NCI-H446 treated with DMSO at 0.1 percent for 48 hours (cell line): ENCODE measurements around the gene AGBL4.
"Not testable (repeated sequence)": the region's sequence is repeated elsewhere in the genome, so short reads cannot be mapped to it uniquely, and the experiment has no call there.

ENCODE experiments used
- DNase-seq: peaks from one replicate; lab custom pipeline; 2025; lab: John Stamatoyannopoulos, UW

AGBL4 gene

GRCh38 chr1:49306507-49307070 is 717.2 kb downstream of the AGBL4 start:
- no peak for DNase-seq

- not testable (repeated sequence) for DNase-seq
Measured at GRCh38 chr1:49302400-49302799, 721.4 kb downstream of the AGBL4 start.

DNA sequence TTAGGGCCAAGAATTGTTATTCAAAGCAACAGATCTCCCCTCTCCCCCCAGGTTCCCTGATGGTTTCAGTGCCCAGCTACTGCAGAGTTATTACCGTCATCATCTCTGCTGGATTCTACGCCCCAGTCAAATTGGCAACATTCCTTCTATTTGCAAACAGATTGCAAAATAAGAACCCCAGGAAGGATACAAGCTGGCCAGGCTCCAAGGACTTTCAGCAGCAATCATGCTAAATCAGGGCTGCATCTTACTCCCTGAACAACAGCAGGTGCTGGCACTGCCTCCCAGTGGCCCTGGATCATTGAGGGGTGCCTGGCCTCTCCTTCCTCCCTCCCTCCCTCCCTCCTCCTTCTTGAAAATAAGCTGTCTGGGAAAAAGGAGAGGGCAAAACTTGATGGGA is 725.5 kb downstream of the AGBL4 start:
- peak; percentile 21 for DNase-seq

GRCh38 chr1:49297783-49298182 is 726.0 kb downstream of the AGBL4 start:
- no peak for DNase-seq

GRCh38 chr1:49294539-49294938 is 729.2 kb downstream of the AGBL4 start:
- no peak for DNase-seq

DNA sequence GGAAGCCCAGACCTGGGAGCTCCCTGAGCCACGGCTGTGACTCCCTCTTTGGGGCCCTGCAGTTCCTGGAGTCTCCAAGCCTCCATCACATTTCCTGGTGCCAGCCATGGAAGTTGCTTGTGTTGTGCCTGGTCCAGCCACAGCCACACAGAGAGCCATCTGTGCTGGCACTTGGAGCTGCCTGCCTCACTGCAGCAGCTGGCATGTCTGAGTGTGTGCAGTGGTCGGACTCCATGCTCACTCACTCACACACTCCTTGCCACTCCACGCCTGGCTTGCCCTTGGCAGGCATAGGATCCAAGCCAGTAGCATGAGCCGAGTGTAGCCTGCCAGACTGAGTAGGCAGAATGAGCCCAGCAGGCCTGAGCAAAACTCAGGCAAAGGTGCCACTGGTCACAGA is 730.7 kb downstream of the AGBL4 start:
- peak; percentile 30 for DNase-seq

DNA sequence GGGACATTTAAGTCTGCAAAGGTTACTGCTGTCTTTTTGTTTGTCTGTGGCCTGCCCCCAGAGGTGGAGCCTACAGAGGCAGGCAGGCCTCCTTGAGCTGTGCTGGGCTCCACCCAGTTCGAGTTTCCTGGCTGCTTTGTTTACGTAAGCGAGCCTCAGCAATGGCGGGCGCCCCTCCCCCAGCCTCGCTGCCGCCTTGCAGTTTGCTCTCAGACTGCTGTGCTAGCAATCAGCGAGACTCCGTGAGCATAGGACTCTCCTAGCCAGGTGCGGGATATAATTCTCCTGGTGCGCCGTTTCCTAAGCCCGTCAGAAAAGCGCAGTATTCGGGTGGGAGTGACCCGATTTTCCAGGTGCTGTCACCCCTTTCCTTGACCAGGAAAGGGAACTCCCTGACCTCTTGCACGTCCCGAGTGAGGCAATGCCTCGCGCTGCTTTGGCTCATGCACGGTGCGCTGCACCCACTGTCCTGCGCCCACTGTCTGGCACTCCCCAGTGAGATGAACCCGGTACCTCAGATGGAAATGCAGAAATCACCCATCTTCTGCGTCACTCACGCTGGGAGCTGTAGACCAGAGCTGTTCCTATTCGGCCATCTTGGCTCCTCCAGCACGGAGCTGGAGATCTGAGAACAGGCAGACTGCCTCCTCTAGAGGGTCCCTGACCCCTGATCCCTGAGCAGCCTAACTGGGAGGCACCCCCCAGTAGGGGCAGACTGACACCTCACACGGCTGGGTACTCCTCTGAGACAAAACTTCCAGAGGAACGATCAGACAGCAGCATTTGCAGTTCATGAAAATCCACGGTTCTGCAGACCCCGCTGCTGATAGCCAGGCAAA is 766.3 kb downstream of the AGBL4 start:
- DNase-seq: not testable (repeated sequence)

DNA sequence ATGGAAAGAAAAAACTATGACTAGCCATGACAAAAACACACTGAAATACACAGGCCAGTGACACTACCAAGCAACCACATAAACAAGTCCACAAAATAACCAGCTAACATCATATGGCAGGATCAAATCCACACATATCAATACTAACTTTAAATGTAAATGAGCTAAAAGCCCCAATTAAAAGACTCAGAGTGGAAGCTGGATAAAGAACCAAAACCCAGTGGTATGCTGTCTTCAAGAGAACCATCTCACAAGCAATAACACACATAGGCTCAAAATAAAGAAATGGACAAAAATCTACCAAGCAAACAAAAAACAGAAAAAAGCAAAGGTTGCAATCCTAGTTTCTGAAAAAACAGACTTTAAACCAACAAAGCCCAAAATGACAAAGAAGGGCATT is 770.8 kb downstream of the AGBL4 start:
- no peak for DNase-seq

- no peak for DNase-seq
Measured at GRCh38 chr1:49251019-49251784, 772.6 kb downstream of the AGBL4 start.

GRCh38 chr1:49240709-49241221 is 783.0 kb downstream of the AGBL4 start:
- DNase-seq: no peak

DNA sequence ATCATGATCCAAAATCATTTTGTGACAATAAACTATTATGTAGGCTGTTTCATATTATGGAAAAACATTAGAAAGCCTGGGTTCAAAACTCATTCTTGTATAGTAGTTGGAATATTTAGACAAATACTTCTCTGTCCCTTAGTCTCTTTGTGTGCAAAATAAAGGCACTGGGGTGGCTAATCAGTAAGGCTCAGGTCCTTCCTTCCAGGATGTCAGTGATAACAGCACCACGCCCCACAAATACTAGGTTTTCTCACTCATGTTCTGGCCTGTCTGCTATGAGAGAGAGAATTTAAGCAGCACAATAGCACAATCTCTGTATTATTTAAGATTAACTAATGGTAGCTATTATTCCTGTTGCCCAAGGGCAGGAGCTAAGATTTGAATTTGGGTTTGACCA is 788.8 kb downstream of the AGBL4 start:
- DNase-seq: no peak

DNA sequence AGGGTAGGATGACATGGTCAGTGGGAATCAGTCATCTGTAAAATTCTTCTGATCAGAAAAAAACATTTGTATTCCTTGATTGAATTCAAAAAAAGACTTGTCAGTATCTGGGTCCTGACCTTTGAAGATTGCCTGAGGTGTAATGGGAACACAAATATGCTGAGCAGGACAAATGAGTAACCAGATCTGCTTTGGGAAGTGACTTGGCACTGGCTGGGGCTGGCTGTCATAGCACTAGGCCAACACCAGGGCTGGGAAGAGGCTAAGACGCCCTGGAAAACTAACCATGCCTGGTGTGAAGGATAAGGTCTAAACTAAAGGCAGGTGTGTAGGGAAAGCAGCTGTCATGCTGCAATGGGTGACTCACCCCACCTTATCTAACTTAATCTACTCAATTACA is 794.2 kb downstream of the AGBL4 start:
- DNase-seq: no peak

- no peak for DNase-seq
Measured at GRCh38 chr1:49226758-49227157, 797.0 kb downstream of the AGBL4 start.

DNA sequence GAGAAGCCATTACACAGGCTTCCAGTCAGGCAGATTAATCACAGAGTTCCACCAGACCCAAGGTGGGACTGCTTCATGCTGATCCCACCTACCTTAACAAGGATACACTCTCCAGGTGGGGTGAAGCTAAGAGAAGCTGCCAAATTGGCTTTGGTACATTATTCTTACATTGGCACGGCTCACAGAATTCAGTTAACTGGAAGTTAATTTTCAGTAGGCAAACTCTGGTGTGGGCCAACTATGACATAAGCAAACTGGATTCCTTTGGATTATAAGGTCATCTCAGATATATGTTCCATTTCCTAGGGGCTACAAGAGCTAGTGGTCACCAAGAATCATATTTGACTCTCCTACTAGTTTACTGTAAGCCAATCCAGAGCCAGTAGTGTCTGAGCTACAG is 798.3 kb downstream of the AGBL4 start:
- DNase-seq: no peak

GRCh38 chr1:49213301-49213700 is 810.5 kb downstream of the AGBL4 start:
- DNase-seq: no peak

DNA sequence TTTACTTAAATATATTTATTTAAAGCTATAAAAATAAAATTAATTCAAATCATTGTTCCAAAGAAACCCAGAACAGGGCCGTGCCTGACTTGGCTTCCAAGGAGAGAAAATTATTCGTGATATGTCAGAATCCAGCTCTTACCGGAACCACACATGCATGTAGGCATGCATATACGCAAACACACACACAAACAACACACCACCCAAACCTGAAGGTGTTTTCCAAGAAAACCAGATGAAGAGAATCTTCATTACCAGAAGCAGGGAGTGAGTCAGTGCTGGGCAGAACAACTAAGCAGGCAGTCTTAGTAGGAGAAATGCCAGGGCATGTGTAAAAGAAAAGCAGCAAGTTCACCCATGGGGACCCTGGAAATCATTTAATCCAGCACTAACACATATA is 815.0 kb downstream of the AGBL4 start:
- no peak for DNase-seq

- no peak for DNase-seq
Measured at GRCh38 chr1:49204720-49205119, 819.0 kb downstream of the AGBL4 start.

GRCh38 chr1:49200738-49201137 is 823.0 kb downstream of the AGBL4 start:
- no peak for DNase-seq

DNA sequence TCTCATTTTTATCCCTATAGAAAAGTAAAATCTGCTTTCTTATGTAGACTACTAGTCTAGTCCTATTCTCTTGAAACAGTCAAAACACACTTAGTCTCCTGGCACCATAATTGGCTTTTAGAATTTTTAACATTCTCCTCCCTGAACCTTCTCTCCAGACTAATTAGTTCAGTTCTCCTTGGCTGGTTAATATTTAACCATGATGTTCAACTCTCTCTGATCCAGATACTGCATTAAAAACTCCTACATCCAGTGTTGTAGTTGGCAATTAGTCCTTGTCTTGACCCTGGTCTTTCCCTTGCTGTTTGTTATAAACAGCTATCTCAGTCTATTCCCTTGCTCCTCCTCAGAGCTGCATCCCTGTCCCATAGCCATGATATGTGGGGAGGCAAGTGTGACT is 824.2 kb downstream of the AGBL4 start:
- no peak for DNase-seq

DNA sequence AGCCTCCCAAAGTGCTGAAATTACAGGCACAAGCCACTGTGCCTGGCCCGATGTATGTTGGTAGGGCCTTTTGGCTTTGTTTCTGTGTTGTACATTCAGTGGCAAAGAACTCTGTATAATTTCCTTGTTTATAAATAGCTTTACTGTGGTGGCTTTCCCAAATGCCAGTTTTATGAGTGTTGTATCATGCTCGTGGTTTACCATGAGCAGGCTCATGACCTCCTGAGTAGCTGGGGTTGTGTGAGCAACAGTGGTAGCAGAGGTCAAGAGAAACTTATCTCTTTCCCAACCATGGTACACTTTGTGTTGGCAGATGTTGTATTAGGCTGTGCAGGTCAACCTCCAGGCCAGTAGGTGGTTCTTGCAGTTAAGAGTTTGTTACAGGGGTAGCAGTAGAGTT is 826.7 kb downstream of the AGBL4 start:
- DNase-seq: no peak

GRCh38 chr1:49190138-49190537 is 833.6 kb downstream of the AGBL4 start:
- DNase-seq: no peak

GRCh38 chr1:49187056-49187455 is 836.7 kb downstream of the AGBL4 start:
- DNase-seq: no peak

- no peak for DNase-seq
Measured at GRCh38 chr1:49185450-49185980, 838.2 kb downstream of the AGBL4 start.
